ENCODE data around the gene CA11. TPM values are rescaled to one million over a fixed set of nuclear protein-coding genes. Genes with fewer than 3 reads are reported as not detected.
"Not testable (repeated sequence)": the region's sequence is repeated elsewhere in the genome, so short reads cannot be mapped to it uniquely, and the experiment has no call there.

CA11 gene
- total RNA-seq, 1 donor from 2014 or later: 2.6 TPM

- no peak for DNase-seq (ENCODE audit: low read depth in 2 of 2)
These were observed 24.1 kb upstream of the CA11 start for GRCh38 chr19:48669903-48670668.

GRCh38 chr19:48668761-48669160, 22.8 kb upstream of the CA11 start:
- no peak for DNase-seq (ENCODE audit: low read depth in 2 of 2)

- no peak for DNase-seq (ENCODE audit: low read depth in 2 of 2)
These were observed 22.3 kb upstream of the CA11 start for GRCh38 chr19:48668332-48668731.

GRCh38 chr19:48665786-48666185, 19.8 kb upstream of the CA11 start:
- no peak for DNase-seq (ENCODE audit: low read depth in 2 of 2)

- DNase-seq (ENCODE audit: low read depth in 2 of 2): no peak
These were observed 18.5 kb upstream of the CA11 start for GRCh38 chr19:48664476-48664875.

GRCh38 chr19:48663667-48664066, 17.7 kb upstream of the CA11 start:
- DNase-seq (ENCODE audit: low read depth in 2 of 2): no peak

- no peak for DNase-seq (ENCODE audit: low read depth in 2 of 2)
These were observed 15.7 kb upstream of the CA11 start for GRCh38 chr19:48661711-48662090.

- DNase-seq (ENCODE audit: low read depth in 2 of 2): peak; percentile 89 to 92
These were observed 15.1 kb upstream of the CA11 start for GRCh38 chr19:48660852-48661710.

- DNase-seq (ENCODE audit: low read depth in 2 of 2): no peak
These were observed 13.8 kb upstream of the CA11 start for GRCh38 chr19:48659768-48660167.

GRCh38 chr19:48658483-48658882, 12.5 kb upstream of the CA11 start:
- DNase-seq (ENCODE audit: low read depth in 2 of 2): no peak

GRCh38 chr19:48657828-48658227, 11.8 kb upstream of the CA11 start:
- DNase-seq (ENCODE audit: low read depth in 2 of 2): not testable (repeated sequence)

- peak; percentile 49 to 81 for DNase-seq (ENCODE audit: low read depth in 2 of 2)
These were observed 11.0 kb upstream of the CA11 start for GRCh38 chr19:48656840-48657474.

GRCh38 chr19:48654299-48655059, 8.5 kb upstream of the CA11 start:
- DNase-seq (ENCODE audit: low read depth in 2 of 2): no peak

- no peak for DNase-seq (ENCODE audit: low read depth in 2 of 2)
These were observed 5.7 kb upstream of the CA11 start for GRCh38 chr19:48651683-48652048.

GRCh38 chr19:48650974-48651682, 5.1 kb upstream of the CA11 start:
- no peak for DNase-seq (ENCODE audit: low read depth in 2 of 2)

GRCh38 chr19:48648134-48648533, 2.1 kb upstream of the CA11 start:
- DNase-seq (ENCODE audit: low read depth in 2 of 2): no peak

GRCh38 chr19:48646722-48647216, 782 bp upstream of the CA11 start:
- DNase-seq (ENCODE audit: low read depth in 2 of 2): no peak

- DNase-seq (ENCODE audit: low read depth in 2 of 2): no peak
These were observed 377 bp downstream of the CA11 start for GRCh38 chr19:48645620-48646000.

- peak in 1 of 2 donors; percentile 76 for DNase-seq (ENCODE audit: low read depth in 2 of 2)
These were observed 958 bp downstream of the CA11 start for GRCh38 chr19:48644839-48645619.

- no peak for DNase-seq (ENCODE audit: low read depth in 2 of 2)
These were observed 1.6 kb downstream of the CA11 start for GRCh38 chr19:48644355-48644754.

Measured in dermis microvascular lymphatic vessel endothelial cell (primary cell).